Right renal pelvis (tissue), 4 donors: ENCODE measurements around the gene TGFB1. TPM values are rescaled to one million over a fixed set of nuclear protein-coding genes. Genes with fewer than 3 reads are reported as not detected.
"Not testable (repeated sequence)": the region's sequence is repeated elsewhere in the genome, so short reads cannot be mapped to it uniquely, and the experiment has no call there.

Experiments
- DNase-seq, 4 donors: peaks; one replicate each; pipeline ENCODE4 v3.0.0-alpha.2; 2013; ENCODE audit warnings: low read depth in 4 of 4, low spot score in 3 of 4, missing footprints in 1 of 4
- polyA plus RNA-seq, 4 donors: library from polyadenylated mRNA; unstranded; fragments of 120-200 nt; gene quantifications; one replicate each; pipeline ENCODE4 v1.2.1, GENCODE V29; 2013; ENCODE audit not compliant: insufficient read length in 4 of 4

TGFB1 gene
- polyA plus RNA-seq, 4 donors = 24.0 to 37.9 (median 30.5) TPM

GRCh38 chr19:41371119-41371518 lies 17.4 kb upstream of the TGFB1 start:
- not testable (repeated sequence) for DNase-seq

GRCh38 chr19:41369769-41370168 lies 16.0 kb upstream of the TGFB1 start:
- DNase-seq = no peak

GRCh38 chr19:41367848-41368301 lies 14.2 kb upstream of the TGFB1 start:
- no peak for DNase-seq

GRCh38 chr19:41366089-41366488 lies 12.4 kb upstream of the TGFB1 start:
- no peak for DNase-seq

DNA sequence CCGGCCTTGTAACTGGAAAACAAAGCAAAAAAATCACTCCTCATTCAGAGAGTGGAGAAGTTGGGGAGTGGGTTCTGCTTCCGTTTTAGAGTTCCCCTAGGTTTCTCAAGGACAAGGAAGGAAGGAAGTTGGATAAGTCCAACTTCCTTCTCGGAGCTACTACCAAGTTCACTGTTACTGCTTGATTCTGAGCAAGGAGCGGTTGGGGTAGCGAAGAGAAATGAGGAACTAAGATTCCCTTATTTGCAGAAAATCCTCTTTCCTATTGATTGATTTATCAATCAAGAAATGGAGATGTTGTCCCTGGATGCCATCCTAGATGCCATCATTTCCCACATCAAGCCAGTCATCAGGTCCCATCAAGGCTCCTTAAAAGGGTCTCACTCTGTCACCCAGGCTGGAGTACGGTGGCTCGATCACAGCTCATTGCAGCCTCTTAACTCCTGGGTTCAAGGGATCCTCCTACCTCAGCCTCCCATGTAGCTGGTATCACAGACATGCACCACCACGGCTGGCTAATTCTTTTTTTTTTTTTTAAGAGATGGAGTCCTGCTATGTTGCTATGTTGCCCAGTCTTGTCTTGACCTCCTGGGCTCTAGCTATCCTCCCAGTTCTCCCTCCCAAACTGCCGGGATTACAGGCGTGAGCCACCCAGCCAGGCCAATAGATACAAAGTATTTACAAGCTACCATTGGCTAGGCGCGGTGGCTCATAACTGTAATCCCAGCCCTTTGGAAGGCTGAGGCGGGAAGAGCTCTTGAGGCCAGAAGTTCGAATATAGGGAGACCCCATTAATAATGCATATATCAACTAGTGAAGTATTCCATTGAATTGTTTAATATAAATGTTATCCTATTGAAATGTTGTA lies 11.0 kb upstream of the TGFB1 start:
- no peak for DNase-seq

- DNase-seq = peak; percentile 97 to 99 (median 98)
These were observed 10.2 kb upstream of the TGFB1 start, which contains the start of gene B9D2 for GRCh38 chr19:41363753-41364523. Gene B9D2 (minus strand): TSS chr19:41364149. CDS start chr19:41363519, 630 bp downstream.

- no peak for DNase-seq
These were observed 9.6 kb upstream of the TGFB1 start for GRCh38 chr19:41363371-41363752.

GRCh38 chr19:41362143-41362847 lies 8.6 kb upstream of the TGFB1 start:
- no peak for DNase-seq

- DNase-seq = no peak
These were observed 6.0 kb upstream of the TGFB1 start for GRCh38 chr19:41359741-41360140.

GRCh38 chr19:41357746-41358145 lies 4.0 kb upstream of the TGFB1 start:
- DNase-seq = no peak

- DNase-seq = no peak
These were observed 3.4 kb upstream of the TGFB1 start for GRCh38 chr19:41356984-41357739.

DNA sequence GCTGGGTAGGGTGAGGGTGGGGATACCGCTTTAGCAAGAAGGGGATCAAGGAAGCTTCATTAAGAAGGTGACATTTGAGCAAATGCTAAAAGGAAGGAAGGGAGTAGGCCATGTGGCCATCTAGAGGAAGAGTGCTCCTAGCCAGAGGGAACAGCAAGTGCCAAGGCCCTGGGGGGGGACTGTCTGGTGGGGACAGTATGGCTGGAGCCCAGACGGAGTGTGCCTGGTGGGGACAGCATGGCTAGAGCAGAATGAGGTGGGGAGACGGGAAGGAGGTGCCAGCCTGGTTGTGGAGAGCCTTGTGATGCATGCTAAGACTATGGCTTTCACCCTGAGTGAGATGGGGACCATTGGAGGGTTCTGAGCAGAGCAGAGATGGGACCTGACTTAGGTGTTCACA lies 2.1 kb upstream of the TGFB1 start:
- DNase-seq = no peak

GRCh38 chr19:41355035-41355434 lies 1.3 kb upstream of the TGFB1 start:
- DNase-seq = no peak

DNA sequence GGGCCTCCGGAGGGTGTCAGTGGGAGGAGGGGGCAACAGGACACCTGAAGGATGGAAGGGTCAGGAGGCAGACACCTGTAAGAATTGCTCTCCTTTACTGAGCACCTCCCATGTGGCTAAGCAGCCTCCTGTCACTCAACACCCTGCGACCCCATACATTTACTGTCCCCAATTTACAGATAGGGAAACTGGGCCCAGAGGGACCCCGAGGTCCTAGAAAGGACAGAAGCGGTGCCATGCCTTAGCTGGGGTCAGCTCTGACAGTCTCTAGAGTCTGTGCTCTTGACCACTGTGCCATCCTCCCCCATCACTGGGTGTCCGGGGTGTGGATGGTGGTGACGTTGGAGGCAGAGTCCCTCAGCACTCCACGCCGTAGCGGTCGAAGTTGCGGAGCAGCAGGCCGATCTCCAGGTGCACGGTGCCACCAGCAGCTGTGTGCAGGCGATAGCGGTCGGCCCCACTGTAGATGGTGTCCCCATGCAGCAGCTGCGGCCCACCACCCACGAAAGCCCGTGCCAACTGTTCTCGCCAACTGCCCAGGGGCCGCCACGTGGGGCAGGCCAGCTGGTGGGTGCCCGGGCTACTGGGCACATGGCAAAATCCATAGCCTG lies 726 bp upstream of the TGFB1 start:
- DNase-seq = no peak

DNA sequence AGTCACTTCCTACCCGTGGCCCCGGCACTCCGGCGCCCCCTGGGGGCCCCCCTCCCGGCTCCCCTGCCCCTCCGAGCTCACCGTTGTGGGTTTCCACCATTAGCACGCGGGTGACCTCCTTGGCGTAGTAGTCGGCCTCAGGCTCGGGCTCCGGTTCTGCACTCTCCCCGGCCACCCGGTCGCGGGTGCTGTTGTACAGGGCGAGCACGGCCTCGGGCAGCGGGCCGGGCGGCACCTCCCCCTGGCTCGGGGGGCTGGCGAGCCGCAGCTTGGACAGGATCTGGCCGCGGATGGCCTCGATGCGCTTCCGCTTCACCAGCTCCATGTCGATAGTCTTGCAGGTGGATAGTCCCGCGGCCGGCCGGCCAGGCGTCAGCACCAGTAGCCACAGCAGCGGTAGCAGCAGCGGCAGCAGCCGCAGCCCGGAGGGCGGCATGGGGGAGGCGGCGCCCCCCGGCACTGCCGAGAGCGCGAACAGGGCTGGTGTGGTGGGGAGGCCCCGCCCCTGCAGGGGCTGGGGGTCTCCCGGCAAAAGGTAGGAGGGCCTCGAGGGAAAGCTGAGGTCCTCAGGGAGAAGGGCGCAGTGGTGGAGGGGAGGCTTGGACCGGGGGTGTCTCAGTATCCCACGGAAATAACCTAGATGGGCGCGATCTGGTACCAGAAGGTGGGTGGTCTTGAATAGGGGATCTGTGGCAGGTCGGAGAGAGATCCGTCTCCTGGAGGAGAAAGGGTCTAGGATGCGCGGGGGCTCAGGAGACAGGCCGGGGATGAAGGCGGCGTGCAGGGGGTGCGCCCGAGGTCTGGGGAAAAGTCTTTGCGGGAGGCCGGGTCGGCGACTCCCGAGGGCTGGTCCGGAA lies 885 bp downstream of the TGFB1 start:
- no peak for DNase-seq

- no peak for DNase-seq
These were observed 1.5 kb downstream of the TGFB1 start for GRCh38 chr19:41352279-41352608.

DNA sequence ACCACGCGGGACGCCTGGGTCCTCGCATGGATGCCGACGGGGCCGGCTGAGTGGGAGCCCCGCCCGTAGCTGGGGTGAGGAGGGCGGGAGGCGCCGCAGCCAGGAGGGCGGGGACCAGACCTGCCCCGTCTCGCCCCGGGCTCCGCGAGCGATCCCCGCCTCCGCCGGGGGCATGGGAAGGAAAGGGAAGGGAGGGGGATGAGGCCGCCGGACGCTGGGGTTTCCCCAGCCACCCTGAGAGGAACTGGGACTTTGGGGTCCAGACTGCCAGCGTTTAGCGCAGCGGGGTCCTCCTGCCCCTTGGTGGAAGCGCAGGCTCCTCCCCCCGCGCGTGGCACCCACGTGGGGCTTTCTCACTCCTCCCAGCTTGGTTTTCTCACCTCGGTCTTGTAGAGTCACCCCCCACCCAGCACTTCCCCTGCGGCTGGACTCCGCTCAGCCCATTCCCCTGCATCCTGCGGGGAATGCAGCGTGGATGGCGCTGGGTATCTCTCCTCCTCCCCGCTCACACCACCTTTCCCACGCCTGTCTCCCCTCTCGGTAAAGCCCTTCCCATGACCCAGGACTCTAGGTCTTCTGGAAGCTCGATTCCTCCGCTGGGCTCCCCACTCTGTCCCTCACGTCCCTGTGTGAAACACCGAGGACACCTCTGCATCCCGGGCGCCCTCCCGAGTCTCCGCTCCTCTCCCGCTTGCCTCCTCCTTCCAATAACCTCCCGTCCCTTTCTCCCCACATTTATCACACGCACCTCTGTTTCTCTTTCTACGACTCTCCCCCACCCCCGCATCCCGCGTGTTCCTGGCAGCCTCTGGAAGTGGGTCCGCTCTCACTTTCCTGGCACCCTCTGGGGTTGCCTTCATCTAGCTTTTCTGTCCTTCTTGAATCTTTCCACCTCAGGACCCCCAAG lies 2.1 kb downstream of the TGFB1 start:
- DNase-seq = no peak

DNA sequence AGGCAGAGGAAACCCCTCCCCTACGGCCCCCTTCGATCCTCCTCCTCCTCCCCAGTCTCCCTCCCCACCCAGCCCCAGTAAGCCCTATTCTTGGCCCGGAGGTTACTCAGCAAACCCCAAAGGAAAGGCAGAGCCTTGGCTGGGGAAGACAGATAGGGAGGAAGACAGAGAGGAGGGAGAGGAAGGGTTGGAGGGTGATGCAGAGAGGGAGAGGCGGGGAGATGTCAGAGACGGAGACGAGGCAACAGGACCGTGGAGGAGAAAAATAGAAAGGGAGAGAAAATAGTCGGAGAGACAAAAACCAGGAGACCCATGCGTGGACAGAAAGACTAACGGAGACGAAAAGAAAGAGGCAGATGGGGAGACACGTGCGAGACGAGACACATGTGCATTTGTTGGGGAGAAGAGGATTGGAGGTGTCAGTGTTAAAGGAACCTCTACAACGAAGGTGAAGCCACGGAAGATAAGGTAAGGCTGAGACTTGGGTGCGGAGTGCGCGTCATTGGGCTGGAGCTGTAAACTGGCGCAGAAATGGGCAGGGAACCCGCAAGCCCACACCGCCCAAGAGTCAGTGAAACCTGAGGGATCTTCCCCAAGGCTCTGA lies 2.9 kb downstream of the TGFB1 start:
- no peak for DNase-seq
